Pancreas (tissue), 10 donors: ENCODE measurements around the gene ARHGAP31. TPM values are rescaled to one million over a fixed set of nuclear protein-coding genes. Genes with fewer than 3 reads are reported as not detected.
"Not testable (repeated sequence)": the region's sequence is repeated elsewhere in the genome, so short reads cannot be mapped to it uniquely, and the experiment has no call there.

Experiments
- ATAC-seq, 4 donors: fragments of 200-7000 bp; cut with Tn5 transposase; one replicate each; pipeline versions ENCODE4 v1.8.0 to v1.9.1; 2020; ENCODE audit warnings: mild to moderate bottlenecking in 4 of 4, moderate library complexity in 4 of 4
- DNase-seq, 6 donors: peaks; one replicate each; pipeline ENCODE4 v3.0.0-alpha.2; 2020
- FAIRE-seq: peaks from 2 replicates; lab custom pipeline; 2012; peaks lifted over from hg19 to GRCh38; lab: Jason Lieb, UNC
- H3K27ac ChIP-seq, 4 donors: fragments of 200-600 bp; sonication (generic); 1 replicate in 3 of 4; 2 replicates in 1 of 4; pipeline versions ENCODE4 v1.5.0 to v1.8.0; 2020
- H3K27me3 ChIP-seq, 4 donors: fragments of 200-600 bp; one replicate each; pipeline ENCODE4 v1.8.0; 2021
- H3K36me3 ChIP-seq, 3 donors: fragments of 200-600 bp; sonication (generic) in 1 of 3; one replicate each; pipeline versions ENCODE4 v1.5.0 to v1.8.0; 2020 to 2021
- H3K4me1 ChIP-seq, 3 donors: fragments of 200-600 bp; one replicate each; pipeline ENCODE4 v1.8.0; 2021
- H3K4me3 ChIP-seq, 4 donors: fragments of 200-600 bp; sonication (generic) in 2 of 4; one replicate each; pipeline versions ENCODE4 v1.5.0 to v1.8.0; 2020 to 2021
- H3K9me3 ChIP-seq, 4 donors: fragments of 200-600 bp; one replicate each; pipeline ENCODE4 v1.8.0; 2021
- WGBS, 2 donors: extraction: QIAGEN DNeasy Blood & Tissue Kit; methylation state at CpG; one replicate each; pipeline ENCODE4 v1.1.7; 2013; 5-methylcytosine and 5-hydroxymethylcytosine counted together
- intact Hi-C, 3 donors: fragments of 100-400 bp; cut with DNase I; formaldehyde crosslinking; loops; one replicate each; pipeline versions ENCODE4 v1.11.1 to v1.14.2; 2022
- polyA plus RNA-seq, 2 donors: library from polyadenylated mRNA; stranded (reverse); fragments of 200-250 nt; gene quantifications; one replicate each; pipeline ENCODE4 v1.2.3, GENCODE V29; 2013
- total RNA-seq, 6 donors: library from RNA; stranded (reverse); fragmentation: NEBNext Ultra II Directional in 4 of 6; extraction: Animal tissue kit (Norgen Biotek cat#: 25700) in 4 of 6; gene quantifications; one replicate each; pipeline versions ENCODE4 v1.2.1 to v1.2.4, GENCODE V29; 2021 to 2023
- TF ChIP-seq, protein P1 (sequence below), 4 donors: fragments of 200-600 bp; sonication (generic) in 3 of 4; IDR thresholded peaks; one replicate each; pipeline versions ENCODE4 v1.5.0 to v1.8.0; 2021; ENCODE audit warnings: antibody characterized with exemption in 4 of 4
- donor health status: healthy with polysubstance abuse.
- donor health status: DM: no; HTN: no; CAD: no; lungs with moderate emphysema.
- donor health status: DM: no; HTN: no; CAD: no.
- donor health status: control.
- donor health status: control.
- donor health status: Bipolar disorder and iron deficiency.
- donor health status: DM: yes; HTN: yes; CAD: no.
- donor health status: DM: no; HTN: no; CAD: no.
- donor health status: DM: no; HTN: no; CAD: no.
- donor health status: DM: yes; HTN: yes; CAD: no.

The ARHGAP31 gene
- total and polyA plus RNA-seq, 8 donors: 1.5 to 8.3 (median 3.1) TPM

DNA sequence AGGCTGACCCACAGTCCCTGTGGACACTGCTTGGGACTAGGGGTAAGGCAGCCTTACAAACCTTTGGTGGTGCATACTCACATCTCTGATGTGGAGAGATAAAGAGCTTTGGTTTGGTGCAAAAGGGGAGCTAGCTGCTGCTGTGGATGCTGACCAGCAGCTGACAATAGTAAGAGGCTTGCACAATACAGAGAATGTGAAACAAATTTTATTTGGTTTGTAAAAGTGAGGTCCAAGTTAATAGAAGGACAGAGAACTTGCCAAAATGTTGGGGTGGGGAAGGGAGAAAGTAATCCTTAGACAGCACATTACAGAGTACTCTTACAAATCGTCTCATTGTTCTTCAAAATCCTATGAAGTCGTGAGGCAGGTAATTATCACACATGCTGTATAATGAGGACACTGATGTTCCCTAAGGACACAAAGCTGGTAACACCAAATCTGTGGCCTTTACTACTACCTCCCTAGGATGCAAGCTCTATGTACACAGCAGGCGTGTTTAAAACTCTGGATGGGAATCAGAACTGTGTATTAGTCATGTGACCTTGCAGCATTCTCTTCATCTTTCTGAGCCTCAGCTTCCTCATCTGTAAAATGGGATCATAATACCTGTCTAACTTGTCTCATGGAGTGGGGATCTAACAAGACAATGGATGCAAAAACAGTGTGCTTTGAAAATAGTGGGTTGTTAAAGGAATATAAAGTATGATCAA lies 21.6 kb downstream of the ARHGAP31 start:
- no peaks in the 10 kb centered on the region for H3K27me3 ChIP-seq
- TF ChIP-seq, protein P1, sequence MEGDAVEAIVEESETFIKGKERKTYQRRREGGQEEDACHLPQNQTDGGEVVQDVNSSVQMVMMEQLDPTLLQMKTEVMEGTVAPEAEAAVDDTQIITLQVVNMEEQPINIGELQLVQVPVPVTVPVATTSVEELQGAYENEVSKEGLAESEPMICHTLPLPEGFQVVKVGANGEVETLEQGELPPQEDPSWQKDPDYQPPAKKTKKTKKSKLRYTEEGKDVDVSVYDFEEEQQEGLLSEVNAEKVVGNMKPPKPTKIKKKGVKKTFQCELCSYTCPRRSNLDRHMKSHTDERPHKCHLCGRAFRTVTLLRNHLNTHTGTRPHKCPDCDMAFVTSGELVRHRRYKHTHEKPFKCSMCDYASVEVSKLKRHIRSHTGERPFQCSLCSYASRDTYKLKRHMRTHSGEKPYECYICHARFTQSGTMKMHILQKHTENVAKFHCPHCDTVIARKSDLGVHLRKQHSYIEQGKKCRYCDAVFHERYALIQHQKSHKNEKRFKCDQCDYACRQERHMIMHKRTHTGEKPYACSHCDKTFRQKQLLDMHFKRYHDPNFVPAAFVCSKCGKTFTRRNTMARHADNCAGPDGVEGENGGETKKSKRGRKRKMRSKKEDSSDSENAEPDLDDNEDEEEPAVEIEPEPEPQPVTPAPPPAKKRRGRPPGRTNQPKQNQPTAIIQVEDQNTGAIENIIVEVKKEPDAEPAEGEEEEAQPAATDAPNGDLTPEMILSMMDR (IDR thresholded peaks at IDR 0.05): no peak
- H3K36me3 ChIP-seq: no peaks in the 10 kb centered on the region
- H3K4me3 ChIP-seq: no peak overlapping the region
- intact Hi-C loops: no loop called here
- WGBS, 2 donors: 82 to 91% methylated on average over 3 of the region's 3 CpGs
- FAIRE-seq (no peak), ATAC-seq (no peak), DNase-seq (no peak)
- no peak overlapping the region for H3K27ac ChIP-seq
- H3K9me3 ChIP-seq: no peaks in the 10 kb centered on the region
- H3K4me1 ChIP-seq: no peaks in the 10 kb centered on the region

- H3K27ac ChIP-seq: no peak overlapping the region
- intact Hi-C loops: no loop called here
- H3K27me3 ChIP-seq: no peaks in the 10 kb centered on the region
- DNase-seq (no peak), FAIRE-seq (no peak), ATAC-seq (no peak)
- H3K4me3 ChIP-seq: no peak overlapping the region
- H3K36me3 ChIP-seq: no peaks in the 10 kb centered on the region
- H3K4me1 ChIP-seq: no peaks in the 10 kb centered on the region
- no peaks in the 10 kb centered on the region for H3K9me3 ChIP-seq
- TF ChIP-seq, protein P1 (IDR thresholded peaks at IDR 0.05): no peak
Measured at GRCh38 chr3:119316313-119316670, 22.1 kb downstream of the ARHGAP31 start.

- WGBS, 2 donors: 46 to 54% methylated on average over 3 of the region's 3 CpGs
- Histone ChIP-seq H3K27me3 (no peaks in the 10 kb centered on the region), H3K9me3 (no peaks in the 10 kb centered on the region), H3K4me3 (no peak overlapping the region), H3K4me1 (peaks cover 0 to 10% (median 5%) of the 10 kb centered on the region in 3 donors), H3K36me3 (no peaks in the 10 kb centered on the region), H3K27ac (no peak overlapping the region)
- ATAC-seq: no peak
- no peak for FAIRE-seq
- TF ChIP-seq, protein P1 (IDR thresholded peaks at IDR 0.05): no peak
- DNase-seq: no peak
- intact Hi-C loops: no loop called here
Measured at GRCh38 chr3:119318876-119319275, 24.7 kb downstream of the ARHGAP31 start.

DNA sequence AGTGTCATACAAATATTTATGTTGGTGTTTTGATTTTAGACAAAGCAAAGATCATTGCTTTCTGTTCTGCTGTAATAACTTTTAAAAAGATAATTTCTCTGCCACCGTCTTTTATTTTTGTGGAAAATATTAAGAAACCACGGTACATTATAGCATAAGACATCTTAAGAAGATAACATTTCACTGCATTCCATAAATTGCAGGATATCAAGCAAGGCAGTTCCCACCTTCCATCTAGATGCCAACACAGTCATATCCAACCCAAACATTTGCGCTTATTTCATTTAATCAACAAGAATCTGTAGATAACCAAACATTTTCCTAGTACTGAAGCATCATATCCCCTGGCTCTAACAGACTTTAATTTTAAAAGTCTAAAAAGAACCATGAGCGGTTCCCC lies 25.1 kb downstream of the ARHGAP31 start:
- H3K4me3 ChIP-seq: no peak overlapping the region
- peaks cover 0 to 10% (median 5%) of the 10 kb centered on the region in 3 donors for H3K4me1 ChIP-seq
- no peaks in the 10 kb centered on the region for H3K27me3 ChIP-seq
- H3K9me3 ChIP-seq: no peaks in the 10 kb centered on the region
- TF ChIP-seq, protein P1 (IDR thresholded peaks at IDR 0.05): no peak
- DNase-seq (no peak), FAIRE-seq (no peak), ATAC-seq (no peak)
- H3K27ac ChIP-seq: no peak overlapping the region
- intact Hi-C loops: no loop called here
- H3K36me3 ChIP-seq: no peaks in the 10 kb centered on the region
- 87 to 93% methylated on average over 4 of the region's 4 CpGs for WGBS, 2 donors

DNA sequence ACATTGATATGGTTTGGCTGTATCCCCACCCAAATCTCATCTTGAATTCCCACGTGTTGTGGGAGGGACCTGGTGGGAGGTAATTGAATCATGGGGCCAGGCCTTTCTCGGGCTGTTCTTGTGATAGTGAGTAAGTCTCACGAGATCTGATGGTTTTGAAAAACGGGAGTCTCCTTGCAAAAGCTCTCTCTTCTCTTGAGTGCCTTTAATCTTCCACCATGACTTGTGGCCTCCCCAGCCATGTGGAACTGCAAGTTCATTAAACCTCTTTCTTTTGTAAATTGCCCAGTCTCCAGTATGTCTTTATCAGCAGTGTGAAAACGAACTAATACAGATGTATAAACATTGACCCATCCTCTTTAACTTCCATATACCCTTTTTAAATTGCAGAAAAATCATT lies 26.6 kb downstream of the ARHGAP31 start:
- DNase-seq, H3K27ac ChIP-seq, intact Hi-C loops, H3K4me3 ChIP-seq, H3K27me3 ChIP-seq, H3K9me3 ChIP-seq, ATAC-seq, FAIRE-seq, H3K36me3 ChIP-seq: not testable (repeated sequence)
- WGBS, 2 donors: 73 to 75% methylated on average over 5 of the region's 5 CpGs
- H3K4me1 ChIP-seq: peaks cover 0 to 10% (median 5%) of the 10 kb centered on the region in 3 donors
